Measurements from ENCODE around the gene DHX35. TPM values are rescaled to one million over a fixed set of nuclear protein-coding genes. Genes with fewer than 3 reads are reported as not detected.

DHX35 gene
- total and polyA plus RNA-seq, 2 of the 13 experiments (the other 11 are each of a cell fraction or from before 2014, with no cell fraction given): 25.8 to 28.7 TPM

DNA sequence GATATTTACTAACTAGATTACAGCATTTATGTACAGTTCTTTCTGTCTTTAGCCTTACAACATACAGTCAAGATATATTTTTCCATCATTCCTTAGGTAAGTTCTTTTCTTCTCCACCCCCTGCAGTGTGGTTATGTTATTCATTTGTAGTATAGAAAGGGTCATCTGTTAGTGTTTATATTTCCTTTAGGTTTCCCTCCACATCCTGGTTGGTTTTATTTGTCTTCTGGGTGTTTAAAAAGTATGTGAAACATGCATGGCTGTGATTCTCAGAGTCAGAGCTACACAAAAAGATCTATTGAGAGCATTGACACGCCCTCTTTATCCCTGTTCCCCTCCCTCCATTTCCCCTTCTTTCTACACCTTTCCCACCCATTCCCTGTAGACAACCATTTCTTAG is 20.1 kb downstream of the DHX35 start (continued):
- TF ChIP-seq FOXP4 (CRISPR knock-in tag; IDR thresholded peaks at IDR 0.05) (peak; percentile 40), NCOA2 (CRISPR knock-in tag; IDR thresholded peaks at IDR 0.05) (0 out of 2 replicates have a peak, but pooled peaks have one; percentile 24), GATAD2A (CRISPR knock-in tag; IDR thresholded peaks at IDR 0.05) (peak; percentile 50; the same call in 1 of the 2 replicates), SOX5 (CRISPR knock-in tag; IDR thresholded peaks at IDR 0.05; ENCODE audit: borderline replicate concordance) (peak; percentile 79; the same call in 1 of the 2 replicates)
- TF ChIP-seq, protein P1, sequence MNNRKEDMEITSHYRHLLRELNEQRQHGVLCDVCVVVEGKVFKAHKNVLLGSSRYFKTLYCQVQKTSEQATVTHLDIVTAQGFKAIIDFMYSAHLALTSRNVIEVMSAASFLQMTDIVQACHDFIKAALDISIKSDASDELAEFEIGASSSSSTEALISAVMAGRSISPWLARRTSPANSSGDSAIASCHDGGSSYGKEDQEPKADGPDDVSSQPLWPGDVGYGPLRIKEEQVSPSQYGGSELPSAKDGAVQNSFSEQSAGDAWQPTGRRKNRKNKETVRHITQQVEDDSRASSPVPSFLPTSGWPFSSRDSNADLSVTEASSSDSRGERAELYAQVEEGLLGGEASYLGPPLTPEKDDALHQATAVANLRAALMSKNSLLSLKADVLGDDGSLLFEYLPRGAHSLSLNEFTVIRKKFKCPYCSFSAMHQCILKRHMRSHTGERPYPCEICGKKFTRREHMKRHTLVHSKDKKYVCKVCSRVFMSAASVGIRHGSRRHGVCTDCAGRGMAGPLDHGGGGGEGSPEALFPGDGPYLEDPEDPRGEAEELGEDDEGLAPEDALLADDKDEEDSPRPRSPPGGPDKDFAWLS (CRISPR knock-in tag; IDR thresholded peaks at IDR 0.05; ENCODE audit: borderline replicate concordance): no peak

DNA sequence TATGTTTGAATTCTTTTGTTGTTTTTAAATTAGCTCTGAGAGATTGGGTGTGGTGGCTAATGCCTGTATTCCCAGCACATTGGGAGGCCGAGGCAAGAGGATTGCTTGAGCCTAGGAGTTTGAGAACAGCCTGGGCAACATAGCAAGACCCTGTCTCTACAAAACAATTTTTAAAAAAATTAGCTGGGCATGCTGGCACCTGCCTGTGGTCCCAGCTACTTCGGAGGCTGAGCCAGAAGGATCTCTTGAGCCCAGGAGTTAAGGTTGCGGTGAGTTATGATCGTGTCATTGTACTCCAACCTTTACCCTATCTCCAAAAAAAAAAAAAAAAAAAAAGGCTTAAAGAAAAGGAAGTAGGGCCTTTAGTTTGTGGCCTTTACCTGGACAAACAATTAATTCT is 22.9 kb downstream of the DHX35 start:
- intact Hi-C loops (cut with micrococcal nuclease; ENCODE audit: unreplicated experiment) (no loop called here), in situ Hi-C loops (cut with HindIII; ENCODE audit: extremely low pct_ligation_motif_present, low pct_unique_long_range_greater_than_20kb) (no loop called here)
- no TSS peak for BruUV-seq (replicated peaks)
- peak overlapping the region; percentile 29; the same call in 1 of the 2 replicates for H3K4me2 ChIP-seq (ENCODE audit: low read depth, low read length)
- no peaks in the 10 kb centered on the region for H3K9me3 ChIP-seq (ENCODE audit: low read length)
- H3K4me3 ChIP-seq (replicated peaks in 1 of 3; ENCODE audit: insufficient read depth in 1 of 3, low read depth in 2 of 3, low read length in 3 of 3): no peak overlapping the region; a peak in 1 of 6 replicates
- CTCF ChIA-PET (ENCODE audit: low intra/inter-chr PET ratio, low total read pairs): no interaction called here
- POLR2A ChIA-PET: interaction anchor here (1.0 to 1.5 kb wide), 3 partner anchors 11 to 59 kb away, joined by 4 to 6 read pairs (median 5); partner anchors contain the start of genes DHX35 and FAM83D
- H4K20me1 ChIP-seq (ENCODE audit: insufficient read depth, low read length): no peaks in the 10 kb centered on the region
- FAIRE-seq: no peak
- peaks cover 72% of the 10 kb centered on the region for H3K4me1 ChIP-seq (ENCODE audit: insufficient read depth, low read length)
- H3K27me3 ChIP-seq (ENCODE audit: control insufficient read depth in 1 of 2, insufficient read depth in 2 of 2, low read length in 2 of 2): no peaks in the 10 kb centered on the region
- WGBS (ENCODE audit: low lambda C conversion rate): 75% methylated on average over 4 of the region's 4 CpGs
- no peak for DNase-seq (ENCODE audit: low spot score)
- H3K36me3 ChIP-seq (replicated peaks in 1 of 2; ENCODE audit: control insufficient read depth in 1 of 2, insufficient read depth in 2 of 2, low read length in 2 of 2): peaks cover 6 to 34% of the 10 kb centered on the region in 2 experiments; a peak in 4 of 5 replicates
- H3K9ac ChIP-seq (ENCODE audit: insufficient read depth, low read depth, low read length): no peak overlapping the region; the same call in 1 of the 2 replicates
- TF ChIP-seq ZNF121 (CRISPR knock-in tag; IDR thresholded peaks at IDR 0.05) (peak; percentile 94), CENPT (CRISPR knock-in tag; IDR thresholded peaks at IDR 0.05; ENCODE audit: low read depth) (no peak), ZNF567 (CRISPR knock-in tag; IDR thresholded peaks at IDR 0.05; ENCODE audit: borderline replicate concordance) (no peak), RELA (CRISPR knock-in tag; IDR thresholded peaks at IDR 0.05) (no peak), HMGXB4 (CRISPR knock-in tag; IDR thresholded peaks at IDR 0.05; ENCODE audit: borderline replicate concordance in 1 of 2, low read depth in 1 of 2) (no peak)
- H2AFZ ChIP-seq (ENCODE audit: low read length): no peak overlapping the region
- peaks cover 16% of the 10 kb centered on the region for H3K79me2 ChIP-seq (ENCODE audit: insufficient read depth, low read length)
- peak overlapping the region; percentile 43 for H3K27ac ChIP-seq (ENCODE audit: extremely low read length, insufficient read depth, low read length)
- ATAC-seq: no peak

All from HepG2 (cell line).